Endothelial cell of umbilical vein (primary cell): ENCODE results near the gene FOXP1. TPM values are rescaled to one million over a fixed set of nuclear protein-coding genes. Genes with fewer than 3 reads are reported as not detected.

ENCODE experiments used
- BruUV-seq: library from RNA; stranded (reverse); fragments of 400-500 nt; replicated peaks from 2 replicates; lab custom pipeline; 2021; lab: Mats Ljungman, UMichigan
- CTCF ChIA-PET: fragments of 300-600, 350-600 bp; sonication (Branson Sonifier 250); formaldehyde crosslinking; loops from one replicate; lab custom pipeline; 2021; ENCODE audit warnings: antibody characterized with exemption, inconsistent platforms; lab: Charles Lee
- POLR2A ChIA-PET: fragments of 300-600, 350-600 bp; sonication (Branson Sonifier 250); formaldehyde crosslinking; loops from one replicate; lab custom pipeline; 2021; ENCODE audit warnings: antibody characterized with exemption, inconsistent platforms; lab: Charles Lee
- DNase-seq: peaks from one replicate; pipeline ENCODE4 v3.0.0-alpha.2; 2011; ENCODE audit warnings: low read depth, low spot score
- FAIRE-seq: peaks from 2 replicates; lab custom pipeline; 2011; peaks lifted over from hg19 to GRCh38; lab: Jason Lieb, UNC
- H2AFZ ChIP-seq: 2 replicates; pipeline ENCODE4 v1.6.0; 2012; ENCODE audit warnings: low read depth, low read length, control low read depth, inconsistent platforms
- H3K27ac ChIP-seq: 2 replicates; pipeline ENCODE4 v1.5.1; 2011; ENCODE audit warnings: low read depth, mild to moderate bottlenecking, control low read depth, low read length, moderate library complexity; ENCODE audit not compliant: insufficient read depth
- H3K27me3 ChIP-seq, 2 experiments: 2 replicates each; pipeline versions ENCODE4 v1.6.0 to v1.6.1; 2011; ENCODE audit warnings: low read length in 2 of 2, mixed read lengths in 1 of 2; ENCODE audit not compliant: control insufficient read depth in 2 of 2, insufficient read depth in 2 of 2
- H3K36me3 ChIP-seq, 2 experiments: 2 replicates in 1 of 2; 3 replicates in 1 of 2; pipeline ENCODE4 v1.5.1; 2011; ENCODE audit warnings: low read length in 2 of 2, mild to moderate bottlenecking in 1 of 2, moderate library complexity in 1 of 2; ENCODE audit not compliant: control insufficient read depth in 2 of 2, insufficient read depth in 2 of 2; ENCODE audit errors: extremely low read depth in 1 of 2
- H3K4me1 ChIP-seq: 3 replicates; pipeline ENCODE4 v1.5.1; 2011; ENCODE audit warnings: mild to moderate bottlenecking, low read length; ENCODE audit not compliant: control insufficient read depth, insufficient read depth; ENCODE audit errors: extremely low read depth
- H3K4me2 ChIP-seq: 2 replicates; pipeline ENCODE4 v1.6.1; 2011; ENCODE audit warnings: low read length, control low read depth, mixed read lengths; ENCODE audit not compliant: insufficient read depth
- H3K4me3 ChIP-seq, 3 experiments: fragments of 200-600 bp in 1 of 3; sonication (generic), shearing (Covaris generic) in 1 of 3; replicated peaks in 1 of 3; 2 replicates each; pipeline ENCODE4 v1.5.1; 2011 to 2016; ENCODE audit warnings: control low read depth in 3 of 3, low read length in 3 of 3, mild to moderate bottlenecking in 2 of 3, inconsistent platforms in 1 of 3, low read depth in 1 of 3, moderate library complexity in 1 of 3; ENCODE audit not compliant: insufficient read depth in 1 of 3
- H3K79me2 ChIP-seq: 2 replicates; pipeline ENCODE4 v1.6.0; 2012; ENCODE audit warnings: low read length, inconsistent platforms; ENCODE audit not compliant: control insufficient read depth, insufficient read depth
- H3K9ac ChIP-seq: replicated peaks from 2 replicates; pipeline ENCODE3; 2011; ENCODE audit warnings: low read length, control low read depth; ENCODE audit not compliant: insufficient read depth; ENCODE audit errors: extremely low read depth
- H3K9me1 ChIP-seq: replicated peaks from 3 replicates; pipeline ENCODE4 v1.6.0; 2011; ENCODE audit warnings: mild to moderate bottlenecking, low read length; ENCODE audit not compliant: control insufficient read depth, insufficient read depth; ENCODE audit errors: extremely low read depth
- H3K9me3 ChIP-seq: replicated peaks from 2 replicates; pipeline ENCODE4 v1.5.1; 2012; ENCODE audit warnings: low read length, inconsistent platforms; ENCODE audit not compliant: control insufficient read depth, insufficient read depth
- H4K20me1 ChIP-seq: replicated peaks from 2 replicates; pipeline ENCODE3; 2011; ENCODE audit warnings: mild to moderate bottlenecking, low read length; ENCODE audit not compliant: control insufficient read depth, insufficient read depth; ENCODE audit errors: extremely low read depth
- EZH2 ChIP-seq: IDR thresholded peaks from 2 replicates; pipeline ENCODE4 v1.6.1; 2012; ENCODE audit warnings: borderline replicate concordance, low read depth, mild to moderate bottlenecking, moderate library complexity, low read length, inconsistent platforms; ENCODE audit not compliant: severe bottlenecking
- FOS ChIP-seq: IDR thresholded peaks from 2 replicates; pipeline ENCODE4 v1.6.1; 2011; ENCODE audit warnings: mild to moderate bottlenecking, low read length, moderate library complexity, borderline replicate concordance; ENCODE audit not compliant: insufficient read depth
- GATA2 ChIP-seq: IDR thresholded peaks from 2 replicates; pipeline ENCODE4 v1.7.0; 2011; ENCODE audit warnings: low read depth, mild to moderate bottlenecking, moderate library complexity, mixed read lengths, low read length; ENCODE audit not compliant: insufficient read length, insufficient read depth
- JUN ChIP-seq: IDR thresholded peaks from 2 replicates; pipeline ENCODE4 v1.6.1; 2011; ENCODE audit warnings: borderline replicate concordance, low read depth; ENCODE audit not compliant: insufficient read length, insufficient read depth
- MYC ChIP-seq: IDR thresholded peaks from one replicate; pipeline ENCODE4 v1.6.1; 2011; ENCODE audit warnings: mild to moderate bottlenecking, low read depth, low read length
- POLR2A ChIP-seq: IDR thresholded peaks from 2 replicates; pipeline ENCODE4 v1.6.1; 2012; ENCODE audit warnings: low read depth, mild to moderate bottlenecking, control low read depth, low read length
- POLR2AphosphoS5 ChIP-seq: IDR thresholded peaks from 2 replicates; pipeline ENCODE4 v1.6.1; 2012; ENCODE audit warnings: low read depth, mild to moderate bottlenecking, control low read depth, low read length, moderate library complexity; ENCODE audit not compliant: insufficient read depth
- dilution Hi-C: fragments of 300-500 bp; cut with MboI; formaldehyde crosslinking; loops from one replicate; pipeline ENCODE4 v1.15.0; 2019; ENCODE audit warnings: low sequenced_read_pairs; ENCODE audit not compliant: extremely low pct_ligation_motif_present
- intact Hi-C: fragments of 100-400 bp; cut with micrococcal nuclease; formaldehyde crosslinking; loops from one replicate; pipeline ENCODE4 v1.10.0; 2022
- polyA plus RNA-seq, 4 experiments: library from polyadenylated mRNA; depleted of rRNA in 3 of 4; stranded (reverse) in 3 of 4; unstranded in 1 of 4; fragments of >200 nt; gene quantifications; 2 replicates each; pipeline versions ENCODE4 v1.2.1 to v1.2.3, GENCODE V29; 2011 to 2012; ENCODE audit warnings: missing spikeins in 1 of 4
- total RNA-seq: library from RNA; stranded (reverse); gene quantifications from 2 replicates; pipeline ENCODE4 v1.2.3, GENCODE V29; 2021
- TF ChIP-seq, protein P1 (sequence below), 2 donors: IDR thresholded peaks; 1 replicate in 1 of 2; 2 replicates in 1 of 2; pipeline ENCODE4 v1.5.1; 2011; ENCODE audit warnings: low read length in 2 of 2, mild to moderate bottlenecking in 2 of 2, moderate library complexity in 2 of 2, control low read depth in 1 of 2, inconsistent platforms in 1 of 2, low read depth in 1 of 2; ENCODE audit not compliant: insufficient read depth in 1 of 2; ENCODE audit errors: extremely low read depth in 1 of 2
- TF ChIP-seq, protein P2 (sequence below): IDR thresholded peaks from 2 replicates; pipeline ENCODE4 v1.6.1; 2011; ENCODE audit not compliant: insufficient read depth, insufficient read length

The FOXP1 gene
- total and polyA plus RNA-seq, 2 donors (not counting 3 experiments of a cell fraction or from before 2014, with no cell fraction given), result 41.0 to 107 TPM

DNA sequence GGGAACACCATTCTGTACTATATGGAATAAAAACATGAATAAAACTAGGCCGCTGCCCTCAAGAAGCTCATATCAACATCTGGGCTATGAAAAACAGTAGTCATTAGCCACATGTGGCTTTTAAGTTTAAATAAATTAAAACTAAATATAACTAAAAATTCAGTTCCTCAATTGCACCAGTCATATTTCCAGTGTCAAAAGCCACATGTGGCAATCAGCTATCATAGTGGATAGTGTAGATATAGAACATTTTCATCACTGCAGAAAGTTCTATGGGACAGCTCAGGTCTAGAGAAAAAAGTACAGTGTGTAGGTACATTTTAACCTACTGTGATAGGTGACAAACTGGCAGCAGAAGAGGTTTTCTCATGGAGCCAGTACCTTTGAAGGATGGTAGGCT lies 261.4 kb downstream of the FOXP1 start:
- Histone ChIP-seq H4K20me1 (no peaks in the 10 kb centered on the region), H3K4me3 (no peak overlapping the region), H3K27ac (no peak overlapping the region), H3K36me3 (no peaks in the 10 kb centered on the region), H3K27me3 (no peaks in the 10 kb centered on the region), H3K9ac (no peak overlapping the region), H2AFZ (no peak overlapping the region), H3K4me1 (no peaks in the 10 kb centered on the region), H3K9me3 (no peaks in the 10 kb centered on the region), H3K4me2 (no peak overlapping the region), H3K79me2 (no peaks in the 10 kb centered on the region), H3K9me1 (no peaks in the 10 kb centered on the region)
- FAIRE-seq (no peak), DNase-seq (no peak)
- ChIA-PET POLR2A (no interaction called here), CTCF (no interaction called here)
- BruUV-seq, result no TSS peak
- dilution Hi-C loops, result no loop called here
- intact Hi-C loops, result no loop called here
- TF ChIP-seq FOS (no peak), POLR2A (no peak), EZH2 (no peak), JUN (no peak), GATA2 (no peak), MYC (no peak), POLR2AphosphoS5 (no peak)
- TF ChIP-seq, protein P1, sequence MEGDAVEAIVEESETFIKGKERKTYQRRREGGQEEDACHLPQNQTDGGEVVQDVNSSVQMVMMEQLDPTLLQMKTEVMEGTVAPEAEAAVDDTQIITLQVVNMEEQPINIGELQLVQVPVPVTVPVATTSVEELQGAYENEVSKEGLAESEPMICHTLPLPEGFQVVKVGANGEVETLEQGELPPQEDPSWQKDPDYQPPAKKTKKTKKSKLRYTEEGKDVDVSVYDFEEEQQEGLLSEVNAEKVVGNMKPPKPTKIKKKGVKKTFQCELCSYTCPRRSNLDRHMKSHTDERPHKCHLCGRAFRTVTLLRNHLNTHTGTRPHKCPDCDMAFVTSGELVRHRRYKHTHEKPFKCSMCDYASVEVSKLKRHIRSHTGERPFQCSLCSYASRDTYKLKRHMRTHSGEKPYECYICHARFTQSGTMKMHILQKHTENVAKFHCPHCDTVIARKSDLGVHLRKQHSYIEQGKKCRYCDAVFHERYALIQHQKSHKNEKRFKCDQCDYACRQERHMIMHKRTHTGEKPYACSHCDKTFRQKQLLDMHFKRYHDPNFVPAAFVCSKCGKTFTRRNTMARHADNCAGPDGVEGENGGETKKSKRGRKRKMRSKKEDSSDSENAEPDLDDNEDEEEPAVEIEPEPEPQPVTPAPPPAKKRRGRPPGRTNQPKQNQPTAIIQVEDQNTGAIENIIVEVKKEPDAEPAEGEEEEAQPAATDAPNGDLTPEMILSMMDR (IDR thresholded peaks at IDR 0.05; ENCODE audit: extremely low read depth in 1 of 2, insufficient read depth in 1 of 2, low read depth in 1 of 2, low read length in 2 of 2), result no peak
- TF ChIP-seq, protein P2, sequence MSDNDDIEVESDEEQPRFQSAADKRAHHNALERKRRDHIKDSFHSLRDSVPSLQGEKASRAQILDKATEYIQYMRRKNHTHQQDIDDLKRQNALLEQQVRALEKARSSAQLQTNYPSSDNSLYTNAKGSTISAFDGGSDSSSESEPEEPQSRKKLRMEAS, result no peak
